ENCODE data around the gene RNASEH2A. TPM values are rescaled to one million over a fixed set of nuclear protein-coding genes. Genes with fewer than 3 reads are reported as not detected.

Gene RNASEH2A
- total and polyA plus RNA-seq, 2 of the 13 experiments (the other 11 are each of a cell fraction or from before 2014, with no cell fraction given): 25.1 to 35.8 TPM

DNA sequence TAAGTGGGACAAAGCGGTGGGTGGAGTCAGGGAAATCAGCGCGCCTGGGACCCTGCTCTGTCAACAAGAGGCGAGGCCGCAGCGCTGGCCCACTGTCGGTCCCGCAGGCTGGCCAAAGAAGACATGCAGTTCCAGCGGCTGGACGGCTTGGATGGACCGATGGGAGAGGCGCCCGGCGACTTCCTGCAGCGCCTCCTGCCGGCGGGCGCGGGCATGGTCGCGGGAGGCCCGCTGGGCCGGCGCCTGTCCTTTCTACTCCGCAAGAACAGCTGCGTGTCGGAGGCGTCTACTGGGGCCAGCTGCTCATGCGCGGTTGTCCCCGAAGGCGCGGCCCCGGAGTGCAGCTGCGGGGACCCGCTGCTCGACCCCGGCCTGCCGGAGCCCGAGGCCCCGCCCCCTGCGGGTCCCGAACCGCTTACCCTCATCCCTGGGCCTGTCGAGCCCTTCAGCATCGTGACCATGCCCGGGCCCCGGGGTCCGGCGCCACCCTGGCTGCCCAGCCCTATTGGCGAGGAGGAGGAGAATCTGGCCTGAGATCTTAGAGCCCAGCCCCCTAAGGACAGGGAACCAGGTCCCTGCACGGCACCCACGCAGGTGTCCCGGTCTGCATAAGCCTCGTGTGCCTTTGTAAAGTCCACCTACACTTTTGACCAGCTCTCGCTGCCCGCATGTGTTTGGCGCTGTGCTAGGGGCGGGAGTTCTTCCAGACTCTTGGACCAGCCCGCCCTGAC is 48.7 kb upstream of the RNASEH2A start (continued):
- TF ChIP-seq, protein P1, sequence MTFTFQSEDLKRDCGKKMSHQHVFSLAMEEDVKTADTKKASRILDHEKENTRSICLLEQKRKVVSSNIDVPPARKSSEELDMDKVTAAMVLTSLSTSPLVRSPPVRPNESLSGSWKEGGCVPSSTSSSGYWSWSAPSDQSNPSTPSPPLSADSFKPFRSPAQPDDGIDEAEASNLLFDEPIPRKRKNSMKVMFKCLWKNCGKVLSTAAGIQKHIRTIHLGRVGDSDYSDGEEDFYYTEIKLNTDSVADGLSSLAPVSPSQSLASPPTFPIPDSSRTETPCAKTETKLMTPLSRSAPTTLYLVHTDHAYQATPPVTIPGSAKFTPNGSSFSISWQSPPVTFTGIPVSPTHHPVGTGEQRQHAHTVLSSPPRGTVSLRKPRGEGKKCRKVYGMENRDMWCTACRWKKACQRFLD (CRISPR knock-in tag; IDR thresholded peaks at IDR 0.05; ENCODE audit: borderline replicate concordance): no peak
- TF ChIP-seq SOX6 (IDR thresholded peaks at IDR 0.05) (no peak), SOX6 (CRISPR knock-in tag; IDR thresholded peaks at IDR 0.05) (peak; percentile 27; the same call in 1 of the 2 replicates), MAZ (IDR thresholded peaks at IDR 0.05; ENCODE audit: borderline replicate concordance, low read depth, low read length) (no peak), MAZ (CRISPR knock-in tag; IDR thresholded peaks at IDR 0.05; ENCODE audit: low read depth) (0 out of 2 replicates have a peak, but pooled peaks have one; percentile 25), ZNF776 (CRISPR knock-in tag; IDR thresholded peaks at IDR 0.05) (no peak), ZBTB3 (CRISPR knock-in tag; IDR thresholded peaks at IDR 0.05; ENCODE audit: borderline replicate concordance, low read depth) (no peak), CCDC6 (CRISPR knock-in tag; IDR thresholded peaks at IDR 0.05) (no peak), ZNF883 (CRISPR knock-in tag; IDR thresholded peaks at IDR 0.05; ENCODE audit: not compliant biosample characterization) (no peak), HNRNPLL (IDR thresholded peaks at IDR 0.05; ENCODE audit: low read depth, low read length, poor library complexity, severe bottlenecking) (peak; percentile 52), SNAI1 (CRISPR knock-in tag; IDR thresholded peaks at IDR 0.05; ENCODE audit: borderline replicate concordance) (no peak), SKI (IDR thresholded peaks at IDR 0.05; ENCODE audit: partially characterized antibody) (peak; percentile 35), TBP (CRISPR knock-in tag; IDR thresholded peaks at IDR 0.05) (no peak), RFX1 (IDR thresholded peaks at IDR 0.05) (no peak), HOXA9 (CRISPR knock-in tag; IDR thresholded peaks at IDR 0.05; ENCODE audit: borderline replicate concordance) (no peak), ZNF788 (CRISPR knock-in tag; IDR thresholded peaks at IDR 0.05; ENCODE audit: borderline replicate concordance) (peak; percentile 55; the same call in 1 of the 2 replicates), ZNF777 (CRISPR knock-in tag; IDR thresholded peaks at IDR 0.05) (peak; percentile 98)
- TF ChIP-seq, protein P2, sequence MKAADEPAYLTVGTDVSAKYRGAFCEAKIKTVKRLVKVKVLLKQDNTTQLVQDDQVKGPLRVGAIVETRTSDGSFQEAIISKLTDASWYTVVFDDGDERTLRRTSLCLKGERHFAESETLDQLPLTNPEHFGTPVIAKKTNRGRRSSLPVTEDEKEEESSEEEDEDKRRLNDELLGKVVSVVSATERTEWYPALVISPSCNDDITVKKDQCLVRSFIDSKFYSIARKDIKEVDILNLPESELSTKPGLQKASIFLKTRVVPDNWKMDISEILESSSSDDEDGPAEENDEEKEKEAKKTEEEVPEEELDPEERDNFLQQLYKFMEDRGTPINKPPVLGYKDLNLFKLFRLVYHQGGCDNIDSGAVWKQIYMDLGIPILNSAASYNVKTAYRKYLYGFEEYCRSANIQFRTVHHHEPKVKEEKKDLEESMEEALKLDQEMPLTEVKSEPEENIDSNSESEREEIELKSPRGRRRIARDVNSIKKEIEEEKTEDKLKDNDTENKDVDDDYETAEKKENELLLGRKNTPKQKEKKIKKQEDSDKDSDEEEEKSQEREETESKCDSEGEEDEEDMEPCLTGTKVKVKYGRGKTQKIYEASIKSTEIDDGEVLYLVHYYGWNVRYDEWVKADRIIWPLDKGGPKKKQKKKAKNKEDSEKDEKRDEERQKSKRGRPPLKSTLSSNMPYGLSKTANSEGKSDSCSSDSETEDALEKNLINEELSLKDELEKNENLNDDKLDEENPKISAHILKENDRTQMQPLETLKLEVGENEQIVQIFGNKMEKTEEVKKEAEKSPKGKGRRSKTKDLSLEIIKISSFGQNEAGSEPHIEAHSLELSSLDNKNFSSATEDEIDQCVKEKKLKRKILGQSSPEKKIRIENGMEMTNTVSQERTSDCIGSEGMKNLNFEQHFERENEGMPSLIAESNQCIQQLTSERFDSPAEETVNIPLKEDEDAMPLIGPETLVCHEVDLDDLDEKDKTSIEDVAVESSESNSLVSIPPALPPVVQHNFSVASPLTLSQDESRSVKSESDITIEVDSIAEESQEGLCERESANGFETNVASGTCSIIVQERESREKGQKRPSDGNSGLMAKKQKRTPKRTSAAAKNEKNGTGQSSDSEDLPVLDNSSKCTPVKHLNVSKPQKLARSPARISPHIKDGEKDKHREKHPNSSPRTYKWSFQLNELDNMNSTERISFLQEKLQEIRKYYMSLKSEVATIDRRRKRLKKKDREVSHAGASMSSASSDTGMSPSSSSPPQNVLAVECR (CRISPR knock-in tag; IDR thresholded peaks at IDR 0.05; ENCODE audit: borderline replicate concordance): peak; percentile 58; the same call in 1 of the 2 replicates
- TF ChIP-seq, protein P3, sequence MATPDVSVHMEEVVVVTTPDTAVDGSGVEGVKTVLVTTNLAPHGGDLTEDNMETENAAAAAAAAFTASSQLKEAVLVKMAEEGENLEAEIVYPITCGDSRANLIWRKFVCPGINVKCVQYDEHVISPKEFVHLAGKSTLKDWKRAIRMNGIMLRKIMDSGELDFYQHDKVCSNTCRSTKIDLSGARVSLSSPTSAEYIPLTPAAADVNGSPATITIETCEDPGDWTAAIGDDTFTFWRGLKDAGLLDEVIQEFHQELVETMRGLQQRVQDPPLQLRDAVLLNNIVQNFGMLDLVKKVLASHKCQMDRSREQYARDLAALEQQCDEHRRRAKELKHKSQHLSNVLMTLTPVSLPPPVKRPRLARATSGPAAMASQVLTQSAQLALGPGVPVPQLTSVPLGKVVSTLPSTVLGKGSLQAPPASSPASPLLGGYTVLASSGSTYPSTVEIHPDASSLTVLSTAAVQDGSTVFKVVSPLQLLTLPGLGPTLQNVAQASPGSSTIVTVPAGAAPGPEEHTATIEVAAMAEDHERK (CRISPR knock-in tag; IDR thresholded peaks at IDR 0.05; ENCODE audit: low read depth): no peak
- TF ChIP-seq, protein P4, sequence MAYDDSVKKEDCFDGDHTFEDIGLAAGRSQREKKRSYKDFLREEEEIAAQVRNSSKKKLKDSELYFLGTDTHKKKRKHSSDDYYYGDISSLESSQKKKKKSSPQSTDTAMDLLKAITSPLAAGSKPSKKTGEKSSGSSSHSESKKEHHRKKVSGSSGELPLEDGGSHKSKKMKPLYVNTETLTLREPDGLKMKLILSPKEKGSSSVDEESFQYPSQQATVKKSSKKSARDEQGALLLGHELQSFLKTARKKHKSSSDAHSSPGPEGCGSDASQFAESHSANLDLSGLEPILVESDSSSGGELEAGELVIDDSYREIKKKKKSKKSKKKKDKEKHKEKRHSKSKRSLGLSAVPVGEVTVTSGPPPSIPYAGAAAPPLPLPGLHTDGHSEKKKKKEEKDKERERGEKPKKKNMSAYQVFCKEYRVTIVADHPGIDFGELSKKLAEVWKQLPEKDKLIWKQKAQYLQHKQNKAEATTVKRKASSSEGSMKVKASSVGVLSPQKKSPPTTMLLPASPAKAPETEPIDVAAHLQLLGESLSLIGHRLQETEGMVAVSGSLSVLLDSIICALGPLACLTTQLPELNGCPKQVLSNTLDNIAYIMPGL (CRISPR knock-in tag; IDR thresholded peaks at IDR 0.05; ENCODE audit: borderline replicate concordance in 1 of 2, low read depth in 1 of 2): peak; percentile 84 to 86
